ENCODE data around the gene RNF31. TPM values are rescaled to one million over a fixed set of nuclear protein-coding genes. Genes with fewer than 3 reads are reported as not detected.
A peak's percentile ranks its signal among the peaks of the same experiment; 100 is the strongest.

Gene RNF31
- total and polyA plus RNA-seq, 2 of the 13 experiments (the other 11 are each of a cell fraction or from before 2014, with no cell fraction given) = 48.2 to 86.8 TPM

GRCh38 chr14:24195186-24196070 lies 48.1 kb downstream of the RNF31 start, which contains the start of gene TM9SF1 (continued):
- TF ChIP-seq PREB (CRISPR knock-in tag; IDR thresholded peaks at IDR 0.05) (peak; percentile 97), PAWR (CRISPR knock-in tag; IDR thresholded peaks at IDR 0.05; ENCODE audit: borderline replicate concordance) (peak; percentile 97), E2F1 (CRISPR knock-in tag; IDR thresholded peaks at IDR 0.05) (peak; percentile 96), ZBTB1 (CRISPR knock-in tag; IDR thresholded peaks at IDR 0.05; ENCODE audit: borderline replicate concordance) (peak; percentile 85), SNAPC5 (CRISPR knock-in tag; IDR thresholded peaks at IDR 0.05; ENCODE audit: borderline replicate concordance) (peak; percentile 92; the same call in 1 of the 2 replicates), ZNF546 (CRISPR knock-in tag; conservative IDR thresholded peaks at IDR 0.05) (peak; percentile 99), CC2D1A (CRISPR knock-in tag; IDR thresholded peaks at IDR 0.05) (no peak), ZFP82 (CRISPR knock-in tag; IDR thresholded peaks at IDR 0.05; ENCODE audit: borderline replicate concordance) (no peak), ZNF292 (CRISPR knock-in tag; IDR thresholded peaks at IDR 0.05; ENCODE audit: borderline replicate concordance, low read depth) (peak; percentile 98), GABPA (IDR thresholded peaks at IDR 0.05; ENCODE audit: low read depth, low read length) (no peak), GABPA (CRISPR knock-in tag; IDR thresholded peaks at IDR 0.05; ENCODE audit: low read depth) (no peak), ZSCAN21 (CRISPR knock-in tag; IDR thresholded peaks at IDR 0.05; ENCODE audit: borderline replicate concordance) (peak; percentile 84; the same call in 1 of the 2 replicates), ZNF263 (CRISPR knock-in tag; IDR thresholded peaks at IDR 0.05) (peak; percentile 80), ESRRA (CRISPR knock-in tag; IDR thresholded peaks at IDR 0.05; ENCODE audit: low read depth) (peak; percentile 95), ZNF646 (CRISPR knock-in tag; IDR thresholded peaks at IDR 0.05) (peak; percentile 78), ZNF33A (CRISPR knock-in tag; IDR thresholded peaks at IDR 0.05; ENCODE audit: borderline replicate concordance) (no peak)

All from HepG2 (cell line).